Stimulated activated CD4-positive, alpha-beta T cell treated with anti-CD3 and anti-CD28 coated beads, Interleukin-2, amount 100 ng/mL, for 4 hours (primary cell): ENCODE data around the gene TOPORS.

Source experiments
- DNase-seq: peaks from one replicate; pipeline ENCODE4 v3.0.0-alpha.2; 2020; ENCODE audit warnings: low read depth

TOPORS gene

GRCh38 chr9:32502464-32502863 lies 49.9 kb downstream of the TOPORS start:
- DNase-seq: no peak

GRCh38 chr9:32501868-32502267 lies 50.5 kb downstream of the TOPORS start:
- no peak for DNase-seq

- DNase-seq: no peak
Observed at GRCh38 chr9:32500768-32501167, 51.6 kb downstream of the TOPORS start.

DNA sequence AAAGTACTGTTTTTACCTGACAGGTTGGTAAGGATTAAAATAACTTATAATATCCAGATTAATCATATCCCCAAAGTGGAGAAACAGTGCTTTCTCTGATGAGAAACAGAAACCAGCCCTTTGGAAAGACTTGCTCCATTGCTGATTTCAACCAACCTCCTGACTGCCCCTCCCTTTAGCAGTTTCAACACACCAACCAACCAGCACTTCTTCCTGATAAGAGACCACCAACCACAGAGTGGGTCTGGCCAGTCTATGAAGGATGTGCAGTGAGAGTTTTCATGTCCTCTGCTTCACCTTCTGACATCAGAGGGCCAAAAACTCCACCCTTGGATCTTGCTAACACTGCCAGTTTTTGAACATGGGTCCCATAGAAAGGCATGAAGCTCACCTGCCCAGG lies 54.5 kb downstream of the TOPORS start:
- no peak for DNase-seq

- no peak for DNase-seq
Observed at GRCh38 chr9:32490601-32491000, 61.8 kb downstream of the TOPORS start.
